ENCODE results near the gene LIFR.
A peak's percentile ranks its signal among the peaks of the same experiment; 100 is the strongest.
"Not testable (repeated sequence)": the region's sequence is repeated elsewhere in the genome, so short reads cannot be mapped to it uniquely, and the experiment has no call there.

The LIFR gene

GRCh38 chr5:38569180-38569579, 12.7 kb upstream of the LIFR start:
- no peak for DNase-seq (ENCODE audit: low read depth)
- H3K4me3 ChIP-seq (ENCODE audit: low read depth, low read length) = no peak overlapping the region
- TF ChIP-seq CTCF (conservative IDR thresholded peaks at IDR 0.05; ENCODE audit: low read depth, low read length) = no peak

GRCh38 chr5:38567306-38567705, 10.9 kb upstream of the LIFR start:
- not testable (repeated sequence) for H3K4me3 ChIP-seq (ENCODE audit: low read depth, low read length); DNase-seq (ENCODE audit: low read depth)

GRCh38 chr5:38563624-38564023, 7.2 kb upstream of the LIFR start:
- DNase-seq (ENCODE audit: low read depth) = no peak

GRCh38 chr5:38562444-38563210, 6.2 kb upstream of the LIFR start:
- TF ChIP-seq CTCF (conservative IDR thresholded peaks at IDR 0.05; ENCODE audit: low read depth, low read length) = no peak
- no peak for DNase-seq (ENCODE audit: low read depth)
- no peak overlapping the region for H3K4me3 ChIP-seq (ENCODE audit: low read depth, low read length)

More at GRCh38 chr5:38563624-38564023, 7.2 kb upstream of the LIFR start:
- H3K4me3 ChIP-seq (ENCODE audit: low read depth, low read length) = no peak overlapping the region
- TF ChIP-seq CTCF (conservative IDR thresholded peaks at IDR 0.05; ENCODE audit: low read depth, low read length) = no peak

GRCh38 chr5:38559428-38559827, 3.0 kb upstream of the LIFR start:
- TF ChIP-seq CTCF (conservative IDR thresholded peaks at IDR 0.05; ENCODE audit: low read depth, low read length) = no peak
- no peak for DNase-seq (ENCODE audit: low read depth)
- no peak overlapping the region for H3K4me3 ChIP-seq (ENCODE audit: low read depth, low read length)

DNA sequence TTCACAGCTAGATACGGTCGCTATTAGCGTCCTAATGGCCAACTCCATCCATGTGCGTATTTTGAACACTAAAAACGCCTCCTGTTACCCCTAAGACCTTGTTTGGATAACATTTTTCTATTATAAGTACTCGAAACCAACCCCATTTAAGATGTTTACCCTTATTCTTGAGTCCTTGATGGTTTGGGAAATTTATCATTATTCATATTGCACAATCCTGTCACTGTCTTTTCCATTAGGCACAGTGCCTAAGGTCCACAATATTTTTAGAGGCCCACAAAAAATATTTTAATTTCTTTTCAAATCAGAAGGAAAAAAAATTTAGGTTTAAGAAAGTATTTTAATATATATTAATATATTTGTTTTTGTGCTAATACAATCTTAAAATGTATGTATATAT, 1.3 kb upstream of the LIFR start:
- no peak for DNase-seq (ENCODE audit: low read depth)
- TF ChIP-seq CTCF (conservative IDR thresholded peaks at IDR 0.05; ENCODE audit: low read depth, low read length) = no peak
- peak overlapping the region; percentile 80 for H3K4me3 ChIP-seq (ENCODE audit: low read depth, low read length)

DNA sequence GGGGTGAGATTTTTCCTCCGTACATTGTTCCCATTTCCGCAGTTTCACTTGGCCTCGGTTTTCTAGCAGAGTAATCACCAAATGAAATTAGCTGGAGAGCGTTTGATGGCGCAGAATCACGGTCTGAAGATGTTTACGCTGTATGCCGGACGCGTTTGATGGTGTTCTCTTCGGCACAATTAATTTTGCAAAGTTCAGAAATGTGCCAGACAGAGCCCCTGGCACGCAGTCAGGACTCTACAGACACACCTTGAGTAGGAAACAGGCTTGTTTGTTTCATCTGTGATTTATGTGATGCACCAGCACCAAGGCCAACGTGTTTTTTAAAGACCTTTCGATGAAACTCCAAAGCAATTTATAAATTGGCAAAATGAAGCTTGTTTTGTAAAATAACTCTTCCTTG, 863 bp upstream of the LIFR start:
- TF ChIP-seq CTCF (conservative IDR thresholded peaks at IDR 0.05; ENCODE audit: low read depth, low read length) = no peak
- H3K4me3 ChIP-seq (ENCODE audit: low read depth, low read length) = peak overlapping the region; percentile 80
- no peak for DNase-seq (ENCODE audit: low read depth)
